Suppressor macrophage treated with lipopolysaccharide for 4 hours (primary cell): Measurements from ENCODE around the gene NDUFS6.
"Not testable (repeated sequence)": the region's sequence is repeated elsewhere in the genome, so short reads cannot be mapped to it uniquely, and the experiment has no call there.

ENCODE experiments used
- DNase-seq: peaks from one replicate; pipeline ENCODE4 v3.0.0-alpha.2; 2020

The NDUFS6 gene

GRCh38 chr5:1836176-1836890 is 35.1 kb downstream of the NDUFS6 start:
- DNase-seq: no peak

- no peak for DNase-seq
Measured at GRCh38 chr5:1836891-1837880, 36.0 kb downstream of the NDUFS6 start.

DNA sequence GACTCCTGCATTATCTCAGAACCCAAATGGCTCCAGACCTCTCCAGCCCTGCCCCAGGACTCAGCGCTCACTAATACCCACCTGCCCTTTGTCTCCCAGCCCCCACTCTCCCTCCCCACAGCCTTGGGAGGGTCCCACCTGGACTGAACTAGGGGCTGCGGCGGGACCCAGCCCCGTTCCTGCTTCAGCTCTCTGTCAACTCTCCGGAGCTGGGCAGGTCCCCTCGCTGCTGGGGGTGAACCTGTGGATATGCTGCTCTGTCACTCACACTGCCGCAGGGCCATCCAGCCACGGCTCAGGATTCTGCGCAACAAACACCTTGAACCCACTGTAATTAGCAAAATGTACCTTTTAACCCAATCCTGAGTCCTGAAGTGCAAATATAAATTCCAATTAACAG is 36.8 kb downstream of the NDUFS6 start:
- no peak for DNase-seq

- DNase-seq: no peak
Measured at GRCh38 chr5:1840071-1840547, 38.9 kb downstream of the NDUFS6 start.

DNA sequence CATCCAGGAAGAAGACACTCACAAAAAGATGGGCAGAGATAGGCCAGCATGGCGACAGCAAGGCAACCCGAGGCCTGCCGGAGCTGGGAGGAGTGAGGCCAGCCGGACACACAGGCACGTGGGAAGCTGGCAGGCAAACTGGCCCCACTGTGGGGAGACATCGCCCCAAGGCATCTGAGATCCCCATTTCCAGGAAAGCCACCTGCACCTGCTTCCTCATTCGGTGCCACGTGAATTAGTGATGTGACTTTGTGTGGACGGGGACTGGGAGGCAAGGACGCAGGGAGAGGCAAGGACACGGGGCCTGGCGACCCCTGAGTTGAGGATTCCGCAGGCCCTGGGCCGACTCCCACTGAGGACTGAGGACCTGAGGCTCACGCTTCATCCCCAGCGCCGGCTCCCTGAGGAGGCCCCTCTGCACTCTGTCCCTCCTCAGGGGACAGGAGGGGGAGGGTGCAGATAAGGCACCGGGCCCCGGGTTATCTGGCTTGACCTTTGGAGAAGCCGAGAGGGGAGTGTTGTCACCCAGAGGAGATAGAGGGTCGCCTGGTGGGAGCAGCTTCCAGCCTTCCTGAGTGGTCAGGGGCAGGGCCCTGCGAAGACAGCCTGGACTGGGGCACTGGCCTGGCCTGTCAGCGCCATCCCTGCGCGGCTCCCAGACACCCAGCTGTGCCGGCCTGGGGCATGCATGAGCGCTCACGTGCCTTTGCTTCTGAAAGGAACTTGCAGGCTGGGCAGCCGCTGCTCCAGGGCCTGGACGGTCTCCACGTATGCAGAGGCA is 39.7 kb downstream of the NDUFS6 start:
- DNase-seq: no peak

DNA sequence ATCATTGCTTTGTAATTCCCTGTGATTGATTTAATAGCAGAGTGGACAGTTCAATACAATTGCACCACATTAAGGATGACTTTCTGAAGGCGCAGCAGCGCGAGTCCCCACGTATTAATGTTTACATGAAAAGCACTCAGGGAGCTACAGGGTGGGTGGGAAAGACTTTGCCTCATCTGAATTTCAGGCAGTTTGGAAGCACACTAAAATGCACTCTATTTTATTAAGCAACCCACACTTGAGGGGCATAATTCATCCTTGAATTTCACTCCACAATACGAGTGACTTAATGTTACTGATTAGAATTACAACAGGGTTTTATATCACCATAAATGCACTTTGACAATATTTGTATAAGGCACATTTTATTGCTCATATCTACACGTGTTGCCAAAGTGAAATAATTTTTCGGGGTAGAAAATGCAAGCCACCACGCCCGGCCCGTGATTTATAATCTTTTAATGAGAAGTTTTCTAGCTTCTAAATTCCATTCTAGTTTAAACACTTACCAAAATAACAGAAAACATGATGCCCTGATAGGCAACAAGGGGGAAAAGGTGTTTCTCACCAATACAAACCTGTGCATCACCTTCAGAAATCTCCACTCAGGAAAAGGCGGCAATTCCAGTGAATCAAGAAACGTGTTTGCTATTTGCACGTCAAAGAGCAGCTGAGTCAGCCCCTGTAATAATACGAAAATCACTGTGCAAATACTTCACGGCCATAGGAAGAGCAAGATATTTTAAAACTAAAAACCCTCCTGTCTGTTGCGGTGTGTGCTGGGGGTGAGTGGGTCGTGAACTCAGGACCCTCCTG is 41.0 kb downstream of the NDUFS6 start:
- DNase-seq: no peak

DNA sequence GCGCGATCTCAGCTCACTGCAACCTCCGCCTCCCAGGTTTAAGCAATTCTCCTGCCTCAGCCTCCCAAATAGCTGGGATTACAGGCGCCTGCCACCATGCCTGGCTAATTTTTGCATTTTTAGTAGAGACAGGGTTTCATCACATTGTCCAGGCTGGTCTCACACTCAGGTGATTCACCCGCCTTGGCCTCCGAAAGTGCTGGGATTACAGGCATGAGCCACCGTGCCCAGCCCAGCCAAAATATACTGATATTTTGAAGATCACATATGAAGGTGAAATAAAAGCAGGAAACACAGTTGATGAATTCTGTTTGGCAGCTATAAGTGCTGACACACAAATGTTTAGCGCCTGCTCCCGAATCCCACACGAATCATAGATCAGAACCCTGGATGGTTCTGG is 42.6 kb downstream of the NDUFS6 start:
- DNase-seq: not testable (repeated sequence)

GRCh38 chr5:1844708-1845436 is 43.7 kb downstream of the NDUFS6 start:
- DNase-seq: no peak

- no peak for DNase-seq
Measured at GRCh38 chr5:1845696-1846095, 44.5 kb downstream of the NDUFS6 start.

- DNase-seq: no peak
Measured at GRCh38 chr5:1846583-1846982, 45.4 kb downstream of the NDUFS6 start.

- DNase-seq: no peak
Measured at GRCh38 chr5:1847056-1847455, 45.8 kb downstream of the NDUFS6 start.

DNA sequence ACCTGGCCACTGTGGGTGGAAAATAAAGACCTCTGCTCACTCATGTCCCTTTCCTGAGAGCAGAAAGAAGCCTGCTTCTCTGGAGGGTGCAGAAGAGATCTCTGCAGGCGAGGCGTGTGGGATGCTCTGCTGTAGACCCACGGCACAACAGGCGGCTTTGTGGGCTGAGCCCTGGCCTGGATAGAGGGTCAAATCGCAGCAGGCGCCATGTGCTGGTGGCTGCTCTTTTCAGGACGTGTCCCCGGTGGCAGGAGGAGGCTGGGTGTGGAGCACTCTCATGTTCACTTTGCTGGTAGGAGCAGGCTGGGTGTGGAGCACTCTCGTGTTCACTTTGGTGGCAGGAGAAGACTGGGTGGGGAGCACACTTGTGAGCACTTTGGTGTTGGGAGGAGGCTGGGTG is 46.4 kb downstream of the NDUFS6 start:
- DNase-seq: no peak

DNA sequence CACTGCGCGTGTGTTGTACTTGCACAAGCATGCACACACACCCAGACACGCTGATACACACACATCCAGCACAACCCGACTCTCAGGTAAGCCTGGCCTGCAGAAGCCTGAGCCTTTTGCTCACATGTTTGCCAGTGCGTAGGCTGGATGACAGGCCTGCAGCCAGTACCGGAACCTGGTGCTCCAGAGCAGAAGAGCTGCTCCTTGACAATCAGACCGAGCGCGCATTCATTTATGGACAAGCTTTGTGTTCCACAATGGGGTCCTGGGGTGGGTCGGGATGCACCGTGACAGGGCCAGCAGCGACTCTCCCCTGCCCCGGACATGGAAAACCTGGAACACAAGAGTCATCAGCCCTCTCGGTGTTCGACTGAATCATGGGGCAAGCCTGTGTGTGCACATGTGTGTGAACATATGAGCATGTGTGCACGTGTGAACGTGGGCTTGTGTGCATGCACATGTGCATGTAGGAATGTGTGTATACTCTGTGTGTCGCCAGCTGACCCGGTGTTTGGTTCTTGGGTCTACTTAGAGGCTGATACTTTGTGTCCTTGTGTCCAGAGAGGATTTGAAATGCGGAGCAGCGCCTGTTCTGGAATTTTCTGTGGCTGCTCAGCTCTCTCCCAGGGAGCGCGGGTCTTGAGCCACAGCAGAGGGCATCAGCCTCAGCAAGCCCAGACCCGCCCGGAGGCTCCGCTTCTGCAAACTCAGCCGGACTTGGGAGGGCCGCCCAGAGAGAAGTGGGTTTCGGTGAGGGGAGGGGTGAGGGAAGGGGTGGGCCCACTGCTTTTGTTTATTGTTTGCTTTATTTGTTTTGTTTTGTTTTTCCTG is 49.3 kb downstream of the NDUFS6 start:
- no peak for DNase-seq

DNA sequence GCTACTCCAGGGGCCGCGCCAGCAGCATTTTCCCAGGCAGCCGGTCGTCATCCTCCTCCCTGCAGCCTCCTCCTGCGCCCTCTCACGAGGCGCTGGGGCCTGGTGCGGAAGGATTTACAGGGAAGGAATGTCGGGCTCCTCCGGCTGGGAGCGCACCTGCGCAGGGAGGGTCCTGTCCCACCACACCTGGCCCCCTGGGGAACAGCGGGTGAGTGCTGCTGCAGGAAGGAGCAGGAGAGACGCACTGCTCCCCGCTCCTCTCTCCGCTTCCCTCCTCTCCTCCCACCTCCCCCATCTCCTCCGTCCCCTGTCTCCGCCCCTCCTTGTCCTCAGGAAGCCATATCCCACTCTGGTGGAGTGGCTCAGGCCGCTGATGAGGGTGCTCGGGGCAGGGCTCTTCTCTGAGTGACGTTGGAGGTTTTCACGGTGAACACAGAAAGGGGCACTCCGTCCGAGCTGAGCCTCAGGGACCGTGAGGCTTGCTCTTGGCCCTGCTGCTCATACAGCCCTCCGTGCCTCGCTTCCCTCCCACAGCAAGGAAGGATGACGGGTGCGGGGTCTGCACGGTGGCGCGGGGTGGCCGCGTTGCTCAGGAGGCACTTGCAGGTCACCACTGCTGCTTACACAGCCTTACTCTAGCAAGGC is 50.2 kb downstream of the NDUFS6 start:
- DNase-seq: no peak

GRCh38 chr5:1852324-1852947 is 51.2 kb downstream of the NDUFS6 start:
- DNase-seq: no peak

DNA sequence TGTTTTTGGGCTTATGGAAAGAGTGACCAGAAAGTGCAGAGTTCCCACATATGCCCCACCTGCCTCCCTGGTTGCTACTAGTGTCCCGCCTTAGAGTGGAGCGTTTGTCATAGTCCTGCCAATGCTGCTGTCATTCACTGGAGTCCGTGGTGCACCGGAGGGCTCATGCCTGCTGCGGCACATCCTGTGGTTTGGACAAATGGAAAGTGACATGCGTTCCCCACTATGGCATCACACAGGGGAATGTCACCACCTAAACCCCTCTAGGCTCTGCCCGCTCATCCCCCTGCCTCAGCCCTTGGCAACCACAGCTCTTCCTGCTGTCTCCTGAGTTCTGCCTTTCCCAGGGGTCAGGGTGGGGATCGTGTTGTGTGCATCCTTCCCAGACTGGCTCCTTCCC is 52.3 kb downstream of the NDUFS6 start:
- no peak for DNase-seq

- DNase-seq: no peak
Measured at GRCh38 chr5:1855075-1855474, 53.9 kb downstream of the NDUFS6 start.

- DNase-seq: no peak
Measured at GRCh38 chr5:1855596-1855995, 54.4 kb downstream of the NDUFS6 start.

DNA sequence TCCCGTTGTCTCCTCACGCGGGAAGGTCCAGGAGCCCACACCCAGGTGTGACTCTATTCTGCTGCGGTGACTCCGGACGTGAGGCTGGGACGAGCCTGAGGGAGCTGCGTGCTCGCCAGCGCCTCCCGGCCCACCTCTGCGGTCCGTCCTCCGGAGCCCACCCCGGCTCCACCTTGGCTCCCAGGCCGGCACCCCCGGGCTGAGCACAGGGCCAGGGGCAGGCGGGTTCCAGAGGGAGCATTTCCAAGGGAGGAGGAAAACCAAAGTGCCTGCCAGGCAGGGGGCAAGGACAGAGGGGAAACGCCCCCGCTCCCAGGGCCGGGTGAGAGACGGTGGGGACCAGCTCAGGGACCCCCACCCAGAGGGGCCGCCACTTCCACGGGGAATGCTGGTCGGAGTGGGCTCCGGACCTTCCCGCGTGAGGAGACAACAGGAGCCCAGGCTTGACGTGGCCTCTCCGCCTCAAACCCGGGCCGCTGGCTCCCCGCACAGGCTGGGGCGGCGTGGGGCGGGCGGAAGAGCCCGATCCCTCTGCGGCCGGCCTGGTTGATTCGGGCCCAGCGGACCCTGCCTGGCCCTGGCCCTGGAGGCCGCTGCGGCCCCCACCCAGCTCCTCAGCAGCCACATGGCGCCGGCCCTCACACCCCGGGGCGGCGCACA is 55.5 kb downstream of the NDUFS6 start:
- DNase-seq: no peak
